Caco-2 (cell line): Measurements from ENCODE around the gene COL24A1. TPM values are rescaled to one million over a fixed set of nuclear protein-coding genes. Genes with fewer than 3 reads are reported as not detected.

Experiments used
- BruUV-seq: library from RNA; stranded (reverse); fragments of 400-500 nt; replicated peaks from 2 replicates; lab custom pipeline; 2021; lab: Mats Ljungman, UMichigan
- CTCF ChIA-PET: fragments of 300-600 bp; sonication (Branson Sonifier 250); formaldehyde crosslinking; loops from one replicate; lab custom pipeline; 2022; ENCODE audit warnings: antibody characterized with exemption; lab: Charles Lee
- POLR2A ChIA-PET: fragments of 300-600 bp; sonication (Branson Sonifier 250); formaldehyde crosslinking; loops from one replicate; lab custom pipeline; 2022; ENCODE audit warnings: antibody characterized with exemption; lab: Charles Lee
- DNase-seq, 2 experiments: peaks; one replicate each; pipeline versions ENCODE4 v3.0.0 to v3.0.0-alpha.2; 2020 to 2022
- H3K27me3 ChIP-seq: replicated peaks from 2 replicates; pipeline ENCODE4 v1.6.0; 2011; ENCODE audit warnings: low read length; ENCODE audit not compliant: control insufficient read depth, insufficient read depth
- H3K36me3 ChIP-seq: 2 replicates; pipeline ENCODE4 v1.5.1; 2011; ENCODE audit warnings: low read length; ENCODE audit not compliant: control insufficient read depth, insufficient read depth
- H3K4me1 ChIP-seq: fragments of 250-450 bp; sonication (Bioruptor Pico); 2 replicates; pipeline ENCODE4 v1.5.1; 2020; ENCODE audit warnings: mild to moderate bottlenecking
- H3K4me3 ChIP-seq: 2 replicates; pipeline ENCODE4 v1.5.1; 2011; ENCODE audit warnings: low read depth, mild to moderate bottlenecking, control low read depth, low read length
- H3K9me3 ChIP-seq: fragments of 250-450 bp; sonication (Bioruptor Pico); 2 replicates; pipeline ENCODE4 v1.5.1; 2020; ENCODE audit warnings: mild to moderate bottlenecking, moderate library complexity
- H3K27ac Mint-ChIP-seq: one replicate; pipeline ENCODE4 v1.8.0; 2022; ENCODE audit warnings: mixed read lengths; ENCODE audit not compliant: unreplicated experiment
- H3K27me3 Mint-ChIP-seq: one replicate; pipeline ENCODE4 v1.8.0; 2022; ENCODE audit warnings: mixed read lengths; ENCODE audit not compliant: insufficient read depth, unreplicated experiment
- H3K36me3 Mint-ChIP-seq: one replicate; pipeline ENCODE4 v1.8.0; 2022; ENCODE audit warnings: mild to moderate bottlenecking, mixed read lengths; ENCODE audit not compliant: insufficient read depth, unreplicated experiment
- H3K4me1 Mint-ChIP-seq: one replicate; pipeline ENCODE4 v1.8.0; 2022; ENCODE audit warnings: low read depth, mixed read lengths; ENCODE audit not compliant: unreplicated experiment
- H3K4me3 Mint-ChIP-seq: one replicate; pipeline ENCODE4 v1.8.0; 2022; ENCODE audit warnings: mild to moderate bottlenecking, moderate library complexity, mixed read lengths; ENCODE audit not compliant: unreplicated experiment
- H3K9me3 Mint-ChIP-seq: one replicate; pipeline ENCODE4 v1.8.0; 2022; ENCODE audit warnings: mixed read lengths; ENCODE audit not compliant: unreplicated experiment
- CTCF ChIP-seq, 2 experiments: fragments of 200-600 bp in 1 of 2; IDR thresholded peaks; 1 replicate in 1 of 2; 2 replicates in 1 of 2; pipeline versions ENCODE4 v1.5.1 to v1.8.0; 2011 to 2022; ENCODE audit warnings: antibody characterized with exemption in 1 of 2, control low read depth in 1 of 2, inconsistent platforms in 1 of 2, low read depth in 1 of 2, low read length in 1 of 2, mild to moderate bottlenecking in 1 of 2, moderate library complexity in 1 of 2; ENCODE audit not compliant: insufficient read depth in 1 of 2, severe bottlenecking in 1 of 2, unreplicated experiment in 1 of 2
- intact Hi-C: fragments of 100-400 bp; cut with micrococcal nuclease; formaldehyde crosslinking; loops from one replicate; pipeline ENCODE4 v1.10.0; 2022; ENCODE audit not compliant: unreplicated experiment
- total RNA-seq: library from RNA; stranded (reverse); gene quantifications from 2 replicates; pipeline ENCODE4 v1.2.3, GENCODE V29; 2022

COL24A1 gene
- total RNA-seq, 1 experiment from 2014 or later, result 0.07 TPM

GRCh38 chr1:86069757-86070145 is 86.8 kb downstream of the COL24A1 start:
- ChIA-PET POLR2A (no interaction called here), CTCF (no interaction called here)
- Histone ChIP-seq H3K4me1 (no peaks in the 10 kb centered on the region), H3K9me3 (no peaks in the 10 kb centered on the region), H3K27me3 (no peaks in the 10 kb centered on the region), H3K4me3 (no peak overlapping the region), H3K36me3 (no peaks in the 10 kb centered on the region)
- Mint-ChIP-seq H3K27ac (no peak overlapping the region), H3K27me3 (no peaks in the 10 kb centered on the region), H3K4me3 (no peak overlapping the region), H3K9me3 (no peaks in the 10 kb centered on the region), H3K36me3 (no peaks in the 10 kb centered on the region), H3K4me1 (no peaks in the 10 kb centered on the region)
- intact Hi-C loops, result no loop called here
- TF ChIP-seq CTCF (IDR thresholded peaks at IDR 0.05; ENCODE audit: insufficient read depth in 1 of 2, low read depth in 1 of 2, low read length in 1 of 2, severe bottlenecking in 1 of 2, unreplicated experiment in 1 of 2), result no peak
- BruUV-seq, result no TSS peak
- no peak for DNase-seq

- BruUV-seq, result no TSS peak
- H3K4me1 Mint-ChIP-seq, result no peaks in the 10 kb centered on the region
- CTCF ChIA-PET, result no interaction called here
These were observed 87.5 kb downstream of the COL24A1 start for GRCh38 chr1:86068841-86069756.

DNA sequence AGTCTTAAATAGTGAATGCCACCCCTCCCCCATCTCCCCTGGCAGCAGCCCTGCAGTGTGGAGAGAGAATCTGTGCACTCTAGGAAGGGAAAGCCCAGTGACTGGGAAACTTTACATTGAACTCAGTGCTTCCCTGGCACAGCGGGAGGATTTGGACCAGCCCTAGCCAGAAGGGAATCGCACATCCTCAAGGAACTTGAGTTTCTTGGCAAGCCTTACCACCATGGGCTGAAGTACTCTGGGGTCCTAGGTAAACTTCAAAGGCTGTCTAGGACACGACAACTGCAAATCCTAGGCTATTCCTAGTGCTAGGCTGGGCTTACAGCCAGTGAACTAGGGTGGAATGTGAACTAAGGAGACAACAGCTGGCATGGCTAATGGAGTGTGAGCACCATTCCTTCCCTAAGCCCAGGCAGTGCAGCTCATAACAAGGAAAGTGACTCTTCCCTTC is 88.3 kb downstream of the COL24A1 start:
- DNase-seq, result no peak
- H3K4me3 ChIP-seq, result no peak overlapping the region
- H3K9me3 Mint-ChIP-seq, result no peaks in the 10 kb centered on the region
- H3K27ac Mint-ChIP-seq, result no peak overlapping the region
- CTCF ChIA-PET, result no interaction called here
- H3K36me3 Mint-ChIP-seq, result no peaks in the 10 kb centered on the region
- intact Hi-C loops, result no loop called here
- no peaks in the 10 kb centered on the region for H3K4me1 ChIP-seq
- H3K9me3 ChIP-seq, result no peaks in the 10 kb centered on the region
- no peaks in the 10 kb centered on the region for H3K27me3 Mint-ChIP-seq
- no peak for TF ChIP-seq CTCF (IDR thresholded peaks at IDR 0.05; ENCODE audit: insufficient read depth in 1 of 2, low read depth in 1 of 2, low read length in 1 of 2, severe bottlenecking in 1 of 2, unreplicated experiment in 1 of 2)
- BruUV-seq, result no TSS peak
- no peak overlapping the region for H3K4me3 Mint-ChIP-seq
- POLR2A ChIA-PET, result no interaction called here
- no peaks in the 10 kb centered on the region for H3K27me3 ChIP-seq
- H3K36me3 ChIP-seq, result no peaks in the 10 kb centered on the region
- H3K4me1 Mint-ChIP-seq, result no peaks in the 10 kb centered on the region

More at GRCh38 chr1:86068841-86069756, 87.5 kb downstream of the COL24A1 start:
- no peaks in the 10 kb centered on the region for H3K27me3 ChIP-seq
- no peak overlapping the region for H3K4me3 Mint-ChIP-seq
- no peaks in the 10 kb centered on the region for H3K27me3 Mint-ChIP-seq
- POLR2A ChIA-PET, result no interaction called here
- no peaks in the 10 kb centered on the region for H3K36me3 Mint-ChIP-seq
- DNase-seq, result no peak
- no peak overlapping the region for H3K27ac Mint-ChIP-seq
- intact Hi-C loops, result no loop called here
- H3K4me1 ChIP-seq, result no peaks in the 10 kb centered on the region
- no peak for TF ChIP-seq CTCF (IDR thresholded peaks at IDR 0.05; ENCODE audit: insufficient read depth in 1 of 2, low read depth in 1 of 2, low read length in 1 of 2, severe bottlenecking in 1 of 2, unreplicated experiment in 1 of 2)
- no peaks in the 10 kb centered on the region for H3K36me3 ChIP-seq
- no peaks in the 10 kb centered on the region for H3K9me3 Mint-ChIP-seq
- no peak overlapping the region for H3K4me3 ChIP-seq
- no peaks in the 10 kb centered on the region for H3K9me3 ChIP-seq
